SK-N-MC (cell line): ENCODE measurements around the gene HIVEP2.
A peak's percentile ranks its signal among the peaks of the same experiment; 100 is the strongest.
"Not testable (repeated sequence)": the region's sequence is repeated elsewhere in the genome, so short reads cannot be mapped to it uniquely, and the experiment has no call there.

Source experiments
- DNase-seq: peaks from one replicate; pipeline ENCODE4 v3.0.0-alpha.2; 2011; ENCODE audit warnings: low read depth, low spot score
- H3K27ac ChIP-seq: fragments of 200-600 bp; sonication (generic); 2 replicates; pipeline ENCODE4 v1.5.1; 2016; ENCODE audit warnings: mixed run types
- H3K36me3 ChIP-seq: fragments of 200-600 bp; sonication (generic); 2 replicates; pipeline ENCODE4 v1.6.1; 2017; ENCODE audit warnings: antibody characterized with exemption, low read length, mixed read lengths; ENCODE audit not compliant: insufficient read depth
- H3K4me3 ChIP-seq: fragments of 200-600 bp; sonication (generic); 2 replicates; pipeline ENCODE4 v1.5.1; 2016
- H3K9ac ChIP-seq: fragments of 200-600 bp; sonication (generic); 2 replicates; pipeline ENCODE4 v1.8.0; 2017; ENCODE audit warnings: mixed run types, mixed read lengths; ENCODE audit not compliant: insufficient read length
- H3K9me3 ChIP-seq: fragments of 200-600 bp; sonication (generic); 2 replicates; pipeline ENCODE4 v1.6.1; 2017; ENCODE audit warnings: low read depth, mild to moderate bottlenecking, antibody characterized with exemption, low read length, moderate library complexity, mixed read lengths
- EZH2 ChIP-seq: fragments of 200-600 bp; sonication (generic); IDR thresholded peaks from one replicate; pipeline ENCODE4 v1.6.1; 2017; ENCODE audit warnings: antibody characterized with exemption
- FOXP2 ChIP-seq: optimal IDR thresholded peaks from 2 replicates; pipeline ENCODE3; 2011; ENCODE audit warnings: mild to moderate bottlenecking, moderate library complexity; ENCODE audit not compliant: insufficient read depth; ENCODE audit errors: extremely low read length, control extremely low read depth
- POLR2AphosphoS5 ChIP-seq: IDR thresholded peaks from 2 replicates; pipeline ENCODE4 v1.6.1; 2012; ENCODE audit warnings: mild to moderate bottlenecking, low read depth, low read length, borderline replicate concordance

HIVEP2 gene, protein sequence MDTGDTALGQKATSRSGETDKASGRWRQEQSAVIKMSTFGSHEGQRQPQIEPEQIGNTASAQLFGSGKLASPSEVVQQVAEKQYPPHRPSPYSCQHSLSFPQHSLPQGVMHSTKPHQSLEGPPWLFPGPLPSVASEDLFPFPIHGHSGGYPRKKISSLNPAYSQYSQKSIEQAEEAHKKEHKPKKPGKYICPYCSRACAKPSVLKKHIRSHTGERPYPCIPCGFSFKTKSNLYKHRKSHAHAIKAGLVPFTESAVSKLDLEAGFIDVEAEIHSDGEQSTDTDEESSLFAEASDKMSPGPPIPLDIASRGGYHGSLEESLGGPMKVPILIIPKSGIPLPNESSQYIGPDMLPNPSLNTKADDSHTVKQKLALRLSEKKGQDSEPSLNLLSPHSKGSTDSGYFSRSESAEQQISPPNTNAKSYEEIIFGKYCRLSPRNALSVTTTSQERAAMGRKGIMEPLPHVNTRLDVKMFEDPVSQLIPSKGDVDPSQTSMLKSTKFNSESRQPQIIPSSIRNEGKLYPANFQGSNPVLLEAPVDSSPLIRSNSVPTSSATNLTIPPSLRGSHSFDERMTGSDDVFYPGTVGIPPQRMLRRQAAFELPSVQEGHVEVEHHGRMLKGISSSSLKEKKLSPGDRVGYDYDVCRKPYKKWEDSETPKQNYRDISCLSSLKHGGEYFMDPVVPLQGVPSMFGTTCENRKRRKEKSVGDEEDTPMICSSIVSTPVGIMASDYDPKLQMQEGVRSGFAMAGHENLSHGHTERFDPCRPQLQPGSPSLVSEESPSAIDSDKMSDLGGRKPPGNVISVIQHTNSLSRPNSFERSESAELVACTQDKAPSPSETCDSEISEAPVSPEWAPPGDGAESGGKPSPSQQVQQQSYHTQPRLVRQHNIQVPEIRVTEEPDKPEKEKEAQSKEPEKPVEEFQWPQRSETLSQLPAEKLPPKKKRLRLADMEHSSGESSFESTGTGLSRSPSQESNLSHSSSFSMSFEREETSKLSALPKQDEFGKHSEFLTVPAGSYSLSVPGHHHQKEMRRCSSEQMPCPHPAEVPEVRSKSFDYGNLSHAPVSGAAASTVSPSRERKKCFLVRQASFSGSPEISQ (N-terminal part only)

DNA sequence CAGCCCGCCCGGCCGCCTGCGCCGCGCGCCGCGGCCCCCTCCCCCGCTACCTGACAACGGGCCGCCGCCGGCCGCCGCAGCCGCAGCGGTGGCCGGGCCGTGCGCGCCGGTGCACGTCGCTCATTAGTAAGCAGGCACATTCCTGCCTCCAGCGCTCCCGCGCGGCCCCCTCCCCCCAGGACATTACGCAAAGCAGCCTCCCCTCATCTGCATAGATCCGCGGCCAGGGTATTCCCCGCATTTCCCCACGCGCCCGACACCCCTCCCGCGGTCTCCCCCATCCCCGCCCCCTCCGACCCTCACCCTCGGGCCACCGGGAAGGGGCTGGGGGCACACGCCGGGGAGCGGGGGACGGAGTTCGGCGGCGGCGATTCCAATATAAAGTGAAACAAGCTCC, at the start of gene HIVEP2:
Gene HIVEP2, minus strand, starts transcription at position 128 of the 397 bp plus-strand sequence. CDS start 170,438 bp downstream, outside the sequence.
- no peaks in the 10 kb centered on the region for H3K9me3 ChIP-seq
- H3K36me3 ChIP-seq, result no peaks in the 10 kb centered on the region
- TF ChIP-seq EZH2 (no peak), FOXP2 (no peak), POLR2AphosphoS5 (no peak)
- H3K27ac ChIP-seq, result no peak within 1 kb of the TSS
- peak within 1 kb of the TSS; percentile 93 for H3K4me3 ChIP-seq
- DNase-seq, result no peak
- peak within 1 kb of the TSS; percentile 74 for H3K9ac ChIP-seq

DNA sequence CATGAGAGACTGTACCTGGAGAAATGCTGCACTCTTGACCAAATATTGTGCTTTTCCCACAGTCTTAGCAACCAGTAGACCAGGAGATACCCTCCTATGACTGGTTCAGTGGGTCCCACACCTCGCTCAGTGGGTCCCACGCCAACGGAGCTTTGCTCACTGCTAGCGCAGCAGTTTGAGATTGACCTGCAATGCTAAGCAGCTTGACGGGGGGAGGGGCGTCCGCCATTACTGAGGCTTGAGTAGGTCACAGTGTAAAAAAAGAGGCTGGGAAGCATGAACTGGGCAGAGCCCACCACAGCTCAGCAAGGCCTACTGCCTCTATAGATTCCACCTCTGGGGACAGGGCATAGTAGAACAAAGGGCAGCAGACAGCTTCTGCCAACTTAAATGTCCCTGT, 49.0 kb upstream of the HIVEP2 start:
- Histone ChIP-seq H3K36me3 (no peaks in the 10 kb centered on the region), H3K9ac (no peak overlapping the region), H3K4me3 (no peak overlapping the region), H3K27ac (no peak overlapping the region), H3K9me3 (no peaks in the 10 kb centered on the region)
- TF ChIP-seq FOXP2 (no peak), EZH2 (no peak), POLR2AphosphoS5 (no peak)
- DNase-seq, result no peak

DNA sequence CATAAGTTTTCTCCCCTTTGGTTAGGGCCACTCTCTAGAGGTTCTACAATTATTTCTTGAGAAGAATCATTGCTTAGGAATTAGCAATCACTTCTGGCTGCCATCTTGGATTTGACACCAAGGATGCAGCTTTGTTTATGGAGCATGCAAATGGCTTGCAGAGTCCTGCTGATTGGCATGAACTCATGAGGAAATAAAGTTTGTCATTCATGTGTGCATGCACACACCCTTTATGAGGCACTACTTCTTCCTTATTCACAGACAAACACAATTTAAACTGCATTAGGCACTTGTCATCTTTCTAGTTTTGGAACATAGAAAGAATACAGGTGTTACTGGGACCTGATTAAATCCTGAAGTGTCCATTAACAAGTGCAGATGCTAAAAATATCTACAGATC, 42.5 kb upstream of the HIVEP2 start:
- no peaks in the 10 kb centered on the region for H3K36me3 ChIP-seq
- no peak for DNase-seq
- H3K4me3 ChIP-seq, result no peak overlapping the region
- H3K9me3 ChIP-seq, result no peaks in the 10 kb centered on the region
- no peak overlapping the region for H3K9ac ChIP-seq
- TF ChIP-seq EZH2 (no peak), POLR2AphosphoS5 (no peak), FOXP2 (no peak)
- H3K27ac ChIP-seq, result no peak overlapping the region

DNA sequence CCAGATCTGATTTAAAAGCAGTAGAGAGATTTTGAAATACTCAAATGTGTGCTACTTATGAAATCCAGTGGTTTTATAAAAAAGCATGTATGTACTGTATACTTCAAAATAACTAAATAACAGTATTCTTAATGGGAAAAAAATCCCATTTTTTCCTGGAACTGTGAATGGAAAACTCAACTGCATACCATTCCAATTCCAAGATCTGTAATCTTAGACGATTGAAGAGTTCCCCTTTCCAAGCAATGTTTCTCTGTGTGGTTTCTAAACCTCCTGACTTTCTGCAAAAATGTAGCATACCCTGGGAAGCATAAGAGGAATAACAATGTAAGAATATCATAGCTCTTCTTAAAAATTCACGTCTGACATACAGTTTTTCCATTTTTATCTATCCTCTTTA, 40.3 kb upstream of the HIVEP2 start:
- no peak overlapping the region for H3K9ac ChIP-seq
- H3K27ac ChIP-seq, result no peak overlapping the region
- no peaks in the 10 kb centered on the region for H3K9me3 ChIP-seq
- no peaks in the 10 kb centered on the region for H3K36me3 ChIP-seq
- TF ChIP-seq FOXP2 (no peak), EZH2 (no peak), POLR2AphosphoS5 (no peak)
- DNase-seq, result no peak
- H3K4me3 ChIP-seq, result no peak overlapping the region

DNA sequence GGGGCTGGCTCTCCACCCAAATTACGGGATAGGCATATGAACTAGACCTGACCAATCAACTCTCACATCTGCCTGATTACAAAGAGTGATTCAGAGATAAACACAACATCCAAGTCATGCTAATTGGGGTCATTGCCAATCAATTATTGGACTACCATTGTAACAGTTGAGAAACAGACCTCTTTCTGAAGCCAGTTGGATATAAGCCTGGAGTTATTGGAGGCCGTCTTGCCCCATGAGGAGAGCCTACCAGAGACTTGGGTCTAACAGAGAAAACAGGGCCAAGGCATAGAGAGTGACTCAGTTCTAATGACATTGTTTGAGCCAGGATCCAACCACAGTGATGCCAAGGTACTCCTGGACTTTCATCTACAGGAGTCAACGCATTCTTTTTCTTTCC, 39.4 kb upstream of the HIVEP2 start:
- Histone ChIP-seq H3K36me3 (no peaks in the 10 kb centered on the region), H3K9ac (no peak overlapping the region), H3K4me3 (no peak overlapping the region), H3K9me3 (no peaks in the 10 kb centered on the region), H3K27ac (no peak overlapping the region)
- TF ChIP-seq EZH2, result no peak
- TF ChIP-seq FOXP2, result no peak
- TF ChIP-seq POLR2AphosphoS5, result no peak
- no peak for DNase-seq

DNA sequence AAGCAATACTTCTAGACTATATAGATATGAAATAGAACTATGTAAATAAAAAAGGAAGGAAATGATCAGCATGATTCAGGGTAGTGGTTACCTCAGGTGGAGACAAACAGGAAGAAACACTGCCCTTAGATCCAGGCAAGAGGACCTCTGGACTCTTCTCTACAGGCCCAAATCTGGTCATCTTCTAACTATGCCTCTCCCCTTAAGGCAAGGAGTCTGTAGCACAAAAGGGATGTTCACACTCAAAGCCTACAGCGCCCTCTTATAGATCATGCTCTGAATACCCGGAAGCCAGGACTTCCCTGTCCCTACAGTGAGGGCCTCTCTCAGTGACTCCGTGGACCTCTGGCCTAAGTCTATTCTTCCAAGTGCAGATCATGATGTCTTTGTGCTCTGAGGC, 30.4 kb upstream of the HIVEP2 start:
- no peak for DNase-seq
- Histone ChIP-seq H3K4me3 (no peak overlapping the region), H3K9ac (no peak overlapping the region), H3K9me3 (no peaks in the 10 kb centered on the region), H3K36me3 (no peaks in the 10 kb centered on the region), H3K27ac (no peak overlapping the region)
- TF ChIP-seq POLR2AphosphoS5, result no peak
- TF ChIP-seq FOXP2, result no peak
- TF ChIP-seq EZH2, result no peak

DNA sequence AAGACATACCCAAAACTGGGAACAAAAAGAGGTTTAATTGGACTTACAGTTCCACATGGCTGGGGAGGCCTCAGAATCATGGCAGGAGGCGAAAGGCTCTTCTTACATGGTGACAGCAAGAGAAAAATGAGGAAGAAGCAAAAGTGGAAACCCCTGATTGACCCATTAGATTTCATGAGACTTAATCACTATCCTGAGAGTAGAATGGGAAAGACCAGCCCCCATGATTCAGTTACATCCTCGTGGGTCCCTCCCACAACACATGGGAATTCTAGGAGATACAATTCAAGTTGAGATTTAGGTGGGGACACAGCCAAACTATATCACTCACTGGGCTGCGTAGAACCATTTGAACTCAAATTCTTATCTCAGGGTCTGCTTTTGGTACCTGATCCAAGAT, 26.0 kb upstream of the HIVEP2 start:
- H3K27ac ChIP-seq, H3K9me3 ChIP-seq, H3K9ac ChIP-seq, H3K4me3 ChIP-seq, DNase-seq, H3K36me3 ChIP-seq: not testable (repeated sequence)

DNA sequence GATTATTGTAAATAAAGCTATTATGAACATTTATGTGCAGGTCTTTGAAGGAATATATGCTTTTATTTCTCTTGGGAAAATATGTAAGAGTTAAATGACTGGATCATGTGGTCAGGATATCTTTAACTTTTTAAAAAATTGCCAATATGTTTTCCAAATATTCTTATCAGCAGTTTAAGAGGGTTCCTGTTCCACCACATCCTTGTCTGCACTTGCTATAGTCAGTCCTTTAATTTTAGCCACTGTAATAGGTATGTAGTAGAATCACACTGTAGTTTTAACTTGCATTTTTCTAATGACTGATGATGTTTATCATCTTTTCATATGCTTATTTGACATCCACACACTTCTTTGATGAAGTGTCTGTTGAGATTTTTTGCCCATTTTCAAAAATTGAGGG, 23.6 kb upstream of the HIVEP2 start:
- Histone ChIP-seq H3K9ac (no peak overlapping the region), H3K27ac (no peak overlapping the region), H3K9me3 (no peaks in the 10 kb centered on the region), H3K4me3 (no peak overlapping the region), H3K36me3 (no peaks in the 10 kb centered on the region)
- TF ChIP-seq FOXP2 (no peak), POLR2AphosphoS5 (no peak), EZH2 (no peak)
- no peak for DNase-seq
